OCI-LY3 (cell line): ENCODE measurements around the gene LIN7C.

Experiments
- EZH2phosphoT487 ChIP-seq: fragments of 200-600 bp; shearing (Covaris generic); IDR thresholded peaks from 2 replicates; pipeline ENCODE4 v1.6.1; 2018; ENCODE audit warnings: antibody characterized with exemption, mixed run types, low read depth
- TF ChIP-seq, protein P1 (sequence below): fragments of 200-600, 300-600 bp; sonication (generic); IDR thresholded peaks from 2 replicates; pipeline ENCODE4 v1.5.1; 2014; ENCODE audit warnings: antibody characterized with exemption, low read length, low read depth

DNA sequence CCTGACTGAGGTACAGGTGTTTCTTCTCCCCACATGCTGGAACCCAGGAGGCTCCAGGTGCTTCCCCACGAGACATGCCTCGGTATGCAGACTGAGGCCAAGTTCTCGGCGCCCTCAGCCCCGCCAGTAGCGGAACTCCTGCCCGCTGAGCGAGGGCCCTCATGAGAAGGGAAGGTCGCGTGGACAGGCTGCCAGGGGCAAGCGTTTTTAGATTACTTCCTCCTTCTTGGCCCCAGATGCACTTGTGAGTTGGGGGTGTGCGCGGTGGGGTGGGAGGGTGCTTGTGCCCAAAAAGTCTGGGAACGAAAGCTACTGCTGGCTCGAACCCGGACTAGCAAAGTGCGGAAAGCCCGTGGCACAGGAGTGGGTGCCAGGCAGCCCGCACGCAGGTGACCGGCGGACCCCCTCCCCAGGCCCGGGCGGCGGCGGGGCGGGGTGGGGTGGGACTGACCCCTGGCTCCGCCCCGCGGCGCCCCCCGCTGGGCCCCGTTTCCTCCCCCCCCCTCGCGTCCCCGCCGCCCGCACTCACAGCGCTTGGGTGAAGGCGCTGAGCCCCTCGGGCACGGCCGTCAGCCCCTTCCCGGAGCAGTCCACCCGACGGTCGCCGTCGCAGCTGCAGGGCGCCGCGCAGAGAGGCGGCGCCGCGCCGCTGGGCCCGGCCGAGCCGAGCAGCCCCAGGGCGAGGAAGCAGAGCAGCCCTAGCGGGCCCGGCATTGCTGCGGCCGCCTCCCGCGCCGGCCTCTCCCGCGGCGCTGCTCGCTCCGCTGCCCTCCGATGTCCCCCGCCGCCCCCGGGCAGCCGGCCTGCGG lies 34.8 kb downstream of the LIN7C start:
- TF ChIP-seq, protein P1, sequence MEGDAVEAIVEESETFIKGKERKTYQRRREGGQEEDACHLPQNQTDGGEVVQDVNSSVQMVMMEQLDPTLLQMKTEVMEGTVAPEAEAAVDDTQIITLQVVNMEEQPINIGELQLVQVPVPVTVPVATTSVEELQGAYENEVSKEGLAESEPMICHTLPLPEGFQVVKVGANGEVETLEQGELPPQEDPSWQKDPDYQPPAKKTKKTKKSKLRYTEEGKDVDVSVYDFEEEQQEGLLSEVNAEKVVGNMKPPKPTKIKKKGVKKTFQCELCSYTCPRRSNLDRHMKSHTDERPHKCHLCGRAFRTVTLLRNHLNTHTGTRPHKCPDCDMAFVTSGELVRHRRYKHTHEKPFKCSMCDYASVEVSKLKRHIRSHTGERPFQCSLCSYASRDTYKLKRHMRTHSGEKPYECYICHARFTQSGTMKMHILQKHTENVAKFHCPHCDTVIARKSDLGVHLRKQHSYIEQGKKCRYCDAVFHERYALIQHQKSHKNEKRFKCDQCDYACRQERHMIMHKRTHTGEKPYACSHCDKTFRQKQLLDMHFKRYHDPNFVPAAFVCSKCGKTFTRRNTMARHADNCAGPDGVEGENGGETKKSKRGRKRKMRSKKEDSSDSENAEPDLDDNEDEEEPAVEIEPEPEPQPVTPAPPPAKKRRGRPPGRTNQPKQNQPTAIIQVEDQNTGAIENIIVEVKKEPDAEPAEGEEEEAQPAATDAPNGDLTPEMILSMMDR: no peak
- no peak for TF ChIP-seq EZH2phosphoT487
